ENCODE results near the gene TRMT10B. TPM values are rescaled to one million over a fixed set of nuclear protein-coding genes. Genes with fewer than 3 reads are reported as not detected.

TRMT10B gene
- total RNA-seq, 2 donors from 2014 or later: 7.8 to 19.6 TPM

- no peaks in the 10 kb centered on the region for H3K9me3 ChIP-seq
- no peaks in the 10 kb centered on the region for H3K36me3 ChIP-seq
- no peaks in the 10 kb centered on the region for H3K27me3 ChIP-seq (replicated peaks; ENCODE audit: insufficient read depth)
- H3K4me3 ChIP-seq: no peak overlapping the region
- 34% methylated on average over 3 of the region's 3 CpGs for WGBS
- H3K27ac ChIP-seq: no peak overlapping the region
- no peak for DNase-seq (ENCODE audit: low spot score)
- no peak for TF ChIP-seq POLR2AphosphoS5 (IDR thresholded peaks at IDR 0.05)
- no peak for TF ChIP-seq CTCF (IDR thresholded peaks at IDR 0.05)
- TF ChIP-seq POLR2A (IDR thresholded peaks at IDR 0.05): no peak
- intact Hi-C loops (cut with DNase I): no loop called here
- no peaks in the 10 kb centered on the region for H3K4me1 ChIP-seq (replicated peaks)
Observed at GRCh38 chr9:37730256-37730655, 23.3 kb upstream of the TRMT10B start.

DNA sequence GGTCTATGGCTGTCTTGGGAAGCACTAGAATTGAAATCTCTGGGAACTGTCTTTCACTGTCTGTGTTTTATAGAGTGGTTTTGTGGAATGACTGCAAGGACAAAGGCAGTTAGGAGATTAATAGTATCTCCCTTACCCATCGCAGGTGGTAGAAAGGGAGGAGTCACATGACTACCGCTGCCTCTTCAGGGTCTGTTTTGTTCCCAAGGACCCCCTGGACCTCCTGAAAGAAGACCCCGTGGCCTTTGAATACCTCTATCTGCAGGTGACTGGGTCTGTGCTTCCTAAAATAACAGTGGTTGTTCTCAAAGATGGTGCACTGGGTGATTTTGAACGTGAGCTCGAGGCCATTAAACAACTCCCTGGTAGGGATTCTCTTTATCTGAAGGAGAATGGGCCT lies 22.8 kb upstream of the TRMT10B start:
- TF ChIP-seq POLR2A (IDR thresholded peaks at IDR 0.05): no peak
- no peak for TF ChIP-seq CTCF (IDR thresholded peaks at IDR 0.05)
- TF ChIP-seq POLR2AphosphoS5 (IDR thresholded peaks at IDR 0.05): no peak
- Histone ChIP-seq H3K27ac (no peak overlapping the region), H3K4me3 (no peak overlapping the region), H3K9me3 (no peaks in the 10 kb centered on the region), H3K36me3 (no peaks in the 10 kb centered on the region), H3K27me3 (replicated peaks; ENCODE audit: insufficient read depth) (no peaks in the 10 kb centered on the region), H3K4me1 (replicated peaks) (no peaks in the 10 kb centered on the region)
- DNase-seq (ENCODE audit: low spot score): no peak
- 57% methylated on average over 5 of the region's 5 CpGs for WGBS
- intact Hi-C loops (cut with DNase I): no loop called here

- Histone ChIP-seq H3K4me3 (no peak overlapping the region), H3K36me3 (no peaks in the 10 kb centered on the region), H3K4me1 (replicated peaks) (no peaks in the 10 kb centered on the region), H3K27ac (no peak overlapping the region), H3K27me3 (replicated peaks; ENCODE audit: insufficient read depth) (no peaks in the 10 kb centered on the region), H3K9me3 (no peaks in the 10 kb centered on the region)
- DNase-seq (ENCODE audit: low spot score): no peak
- intact Hi-C loops (cut with DNase I): no loop called here
- WGBS: 46% methylated on average over 10 of the region's 10 CpGs
- TF ChIP-seq POLR2AphosphoS5 (IDR thresholded peaks at IDR 0.05) (no peak), CTCF (IDR thresholded peaks at IDR 0.05) (no peak), POLR2A (IDR thresholded peaks at IDR 0.05) (no peak)
Observed at GRCh38 chr9:37732086-37732741, 21.4 kb upstream of the TRMT10B start.

DNA sequence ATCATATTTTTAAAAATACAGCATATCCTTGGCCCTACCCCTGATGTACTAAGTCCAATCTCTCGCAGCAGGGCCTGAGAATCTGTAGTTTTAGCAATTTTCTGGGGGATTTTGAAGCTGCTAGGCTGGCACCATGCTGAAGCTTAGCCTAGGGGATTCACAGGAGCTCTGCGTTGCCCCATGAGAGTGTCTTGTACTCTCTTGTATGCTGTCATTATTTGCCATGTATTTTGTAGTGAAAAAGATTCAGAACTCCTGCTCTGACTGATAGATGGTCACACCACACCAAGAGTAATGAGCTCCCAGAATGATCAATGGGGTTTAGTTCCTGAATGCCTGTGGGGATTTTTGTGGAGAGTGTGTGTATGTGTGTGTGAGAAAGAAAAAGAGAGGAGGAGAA lies 20.7 kb upstream of the TRMT10B start:
- Histone ChIP-seq H3K27me3 (replicated peaks; ENCODE audit: insufficient read depth) (no peaks in the 10 kb centered on the region), H3K9me3 (no peaks in the 10 kb centered on the region), H3K36me3 (no peaks in the 10 kb centered on the region), H3K4me3 (no peak overlapping the region), H3K4me1 (replicated peaks) (no peaks in the 10 kb centered on the region), H3K27ac (no peak overlapping the region)
- DNase-seq (ENCODE audit: low spot score): no peak
- TF ChIP-seq POLR2AphosphoS5 (IDR thresholded peaks at IDR 0.05): no peak
- no peak for TF ChIP-seq CTCF (IDR thresholded peaks at IDR 0.05)
- TF ChIP-seq POLR2A (IDR thresholded peaks at IDR 0.05): no peak
- intact Hi-C loops (cut with DNase I): no loop called here
- 31% methylated on average over 2 of the region's 2 CpGs for WGBS

GRCh38 chr9:37739222-37739621 lies 14.4 kb upstream of the TRMT10B start:
- H3K9me3 ChIP-seq: no peaks in the 10 kb centered on the region
- WGBS: 94% methylated on average over 5 of the region's 5 CpGs
- H3K27ac ChIP-seq: no peak overlapping the region
- H3K4me1 ChIP-seq (replicated peaks): no peaks in the 10 kb centered on the region
- DNase-seq (ENCODE audit: low spot score): no peak
- no peaks in the 10 kb centered on the region for H3K36me3 ChIP-seq
- TF ChIP-seq CTCF (IDR thresholded peaks at IDR 0.05) (no peak), POLR2A (IDR thresholded peaks at IDR 0.05) (no peak), POLR2AphosphoS5 (IDR thresholded peaks at IDR 0.05) (no peak)
- no peaks in the 10 kb centered on the region for H3K27me3 ChIP-seq (replicated peaks; ENCODE audit: insufficient read depth)
- intact Hi-C loops (cut with DNase I): no loop called here
- no peak overlapping the region for H3K4me3 ChIP-seq
